Limb (tissue), 2 donors: Measurements from ENCODE around the gene ATF6B.
A peak's percentile ranks its signal among the peaks of the same experiment; 100 is the strongest.
"Not testable (repeated sequence)": the region's sequence is repeated elsewhere in the genome, so short reads cannot be mapped to it uniquely, and the experiment has no call there.

Experiments
- DNase-seq, 2 donors: peaks; one replicate each; pipeline ENCODE4 v3.0.0-alpha.2; 2016; ENCODE audit errors: extremely low spot score in 2 of 2

Gene ATF6B

GRCh38 chr6:32108094-32108627 is 19.9 kb downstream of the ATF6B start:
- peak; percentile 80 to 84 for DNase-seq

- DNase-seq: no peak
Measured at GRCh38 chr6:32107406-32107805, 20.6 kb downstream of the ATF6B start.

GRCh38 chr6:32105433-32105832 is 22.6 kb downstream of the ATF6B start:
- DNase-seq: no peak

GRCh38 chr6:32102255-32102654 is 25.8 kb downstream of the ATF6B start:
- DNase-seq: no peak

GRCh38 chr6:32100251-32100650 is 27.8 kb downstream of the ATF6B start:
- not testable (repeated sequence) for DNase-seq

GRCh38 chr6:32097364-32097763 is 30.7 kb downstream of the ATF6B start:
- DNase-seq: no peak

- peak in 1 of 2 donors; percentile 42 for DNase-seq
Measured at GRCh38 chr6:32096394-32097258, 31.4 kb downstream of the ATF6B start.

GRCh38 chr6:32096087-32096393 is 32.0 kb downstream of the ATF6B start:
- peak in 1 of 2 donors; percentile 31 for DNase-seq

- DNase-seq: no peak
Measured at GRCh38 chr6:32095338-32096086, 32.5 kb downstream of the ATF6B start.

- no peak for DNase-seq
Measured at GRCh38 chr6:32092760-32093497, 35.1 kb downstream of the ATF6B start.

- no peak for DNase-seq
Measured at GRCh38 chr6:32089082-32089828, 38.8 kb downstream of the ATF6B start.

- DNase-seq: no peak
Measured at GRCh38 chr6:32088487-32089049, 39.5 kb downstream of the ATF6B start.

- DNase-seq: peak; percentile 63 to 80
Measured at GRCh38 chr6:32087574-32088486, 40.2 kb downstream of the ATF6B start.

GRCh38 chr6:32086661-32087573 is 41.1 kb downstream of the ATF6B start:
- no peak for DNase-seq

- no peak for DNase-seq
Measured at GRCh38 chr6:32085759-32086459, 42.1 kb downstream of the ATF6B start.

- DNase-seq: no peak
Measured at GRCh38 chr6:32084780-32085179, 43.3 kb downstream of the ATF6B start.

- DNase-seq: no peak
Measured at GRCh38 chr6:32083812-32084768, 44.0 kb downstream of the ATF6B start.
